B cell (primary cell): Measurements from ENCODE around the gene WDR26. TPM values are rescaled to one million over a fixed set of nuclear protein-coding genes. Genes with fewer than 3 reads are reported as not detected.

Experiments
- ATAC-seq: fragments of 200-7000 bp; cut with Tn5 transposase; one replicate; pipeline ENCODE4 v1.10.0; 2021; ENCODE audit warnings: low read depth, mild to moderate bottlenecking, moderate number of reproducible peaks, moderate library complexity
- CTCF ChIA-PET: fragments of 350-600 bp; sonication (Branson Sonifier 250); formaldehyde crosslinking; loops from one replicate; lab custom pipeline; 2021; ENCODE audit warnings: antibody characterized with exemption, inconsistent platforms; lab: Charles Lee
- POLR2A ChIA-PET: fragments of 350-600 bp; sonication (Branson Sonifier 250); formaldehyde crosslinking; loops from one replicate; lab custom pipeline; 2021; ENCODE audit warnings: antibody characterized with exemption; lab: Charles Lee
- DNase-seq: peaks from one replicate; pipeline ENCODE4 v3.0.0; 2013
- H2AFZ ChIP-seq: 2 replicates; pipeline ENCODE4 v1.6.1; 2012; ENCODE audit warnings: mild to moderate bottlenecking, low read depth, low read length; ENCODE audit not compliant: insufficient read depth, poor library complexity, severe bottlenecking
- H3K27ac ChIP-seq, 2 donors: 1 replicate in 1 of 2; 2 replicates in 1 of 2; pipeline ENCODE4 v1.5.1; 2012 to 2013; ENCODE audit warnings: low read length in 2 of 2, mild to moderate bottlenecking in 2 of 2, moderate library complexity in 1 of 2
- H3K27me3 ChIP-seq, 4 experiments: fragments of 200-600 bp in 1 of 4; sonication (generic) in 1 of 4; replicated peaks in 1 of 4; 1 replicate in 2 of 4; 2 replicates in 2 of 4; pipeline versions ENCODE4 v1.6.1 to v1.7.0; 2013 to 2016; ENCODE audit warnings: low read length in 3 of 4, mild to moderate bottlenecking in 2 of 4, mixed read lengths in 1 of 4, moderate library complexity in 1 of 4; ENCODE audit not compliant: insufficient read depth in 4 of 4, control insufficient read depth in 3 of 4; ENCODE audit errors: control extremely low read depth in 1 of 4
- H3K36me3 ChIP-seq, 2 experiments: replicated peaks in 1 of 2; 1 replicate in 1 of 2; 2 replicates in 1 of 2; pipeline versions ENCODE4 v1.6.1 to v1.7.1; 2013; ENCODE audit warnings: low read length in 1 of 2; ENCODE audit not compliant: insufficient read depth in 2 of 2, control insufficient read depth in 1 of 2; ENCODE audit errors: control extremely low read depth in 1 of 2, extremely low read depth in 1 of 2
- H3K4me1 ChIP-seq, 2 donors: fragments of 200-600 bp in 1 of 2; sonication (generic) in 1 of 2; 1 replicate in 1 of 2; 2 replicates in 1 of 2; pipeline versions ENCODE4 v1.5.1 to v1.6.1; 2013 to 2017; ENCODE audit warnings: low read length in 2 of 2; ENCODE audit not compliant: control insufficient read depth in 2 of 2, insufficient read depth in 2 of 2
- H3K4me2 ChIP-seq: replicated peaks from 2 replicates; pipeline ENCODE3; 2012; ENCODE audit warnings: mild to moderate bottlenecking, low read depth, low read length; ENCODE audit not compliant: poor library complexity, severe bottlenecking
- H3K4me3 ChIP-seq, 5 experiments: fragments of 200-600 bp in 1 of 5; sonication (generic) in 1 of 5; 1 replicate in 3 of 5; 2 replicates in 2 of 5; pipeline versions ENCODE4 v1.5.1 to v1.7.0; 2011 to 2016; ENCODE audit warnings: low read length in 4 of 5, mild to moderate bottlenecking in 4 of 5, low read depth in 2 of 5, control low read depth in 1 of 5, moderate library complexity in 1 of 5; ENCODE audit not compliant: insufficient read depth in 1 of 5; ENCODE audit errors: control extremely low read depth in 1 of 5, extremely low read depth in 1 of 5
- H3K79me2 ChIP-seq: fragments of 200-600 bp; sonication (generic); one replicate; pipeline ENCODE4 v1.6.0; 2016; ENCODE audit warnings: low read length; ENCODE audit not compliant: control insufficient read depth, insufficient read depth
- H3K9ac ChIP-seq: fragments of 200-600 bp; sonication (generic); 2 replicates; pipeline ENCODE4 v1.6.1; 2017; ENCODE audit warnings: mild to moderate bottlenecking, low read length, moderate library complexity
- H3K9me3 ChIP-seq, 3 donors: one replicate each; pipeline versions ENCODE4 v1.6.1 to v1.7.1; 2013; ENCODE audit warnings: low read length in 2 of 3; ENCODE audit not compliant: control insufficient read depth in 2 of 3, insufficient read depth in 1 of 3; ENCODE audit errors: control extremely low read depth in 1 of 3
- H4K20me1 ChIP-seq: 2 replicates; pipeline ENCODE4 v1.6.0; 2012; ENCODE audit warnings: mild to moderate bottlenecking, low read length; ENCODE audit not compliant: insufficient read depth, control insufficient read depth, poor library complexity, severe bottlenecking
- H3K27ac Mint-ChIP-seq: one replicate; pipeline ENCODE4 v1.8.0; 2021; ENCODE audit warnings: mixed read lengths
- H3K27me3 Mint-ChIP-seq: one replicate; pipeline ENCODE4 v1.8.0; 2021; ENCODE audit warnings: mixed read lengths
- H3K4me1 Mint-ChIP-seq: one replicate; pipeline ENCODE4 v1.8.0; 2021; ENCODE audit warnings: mixed read lengths
- H3K4me3 Mint-ChIP-seq: one replicate; pipeline ENCODE4 v1.8.0; 2021; ENCODE audit warnings: mixed read lengths
- H3K9me3 Mint-ChIP-seq: one replicate; pipeline ENCODE4 v1.8.0; 2022; ENCODE audit warnings: mixed read lengths; ENCODE audit not compliant: insufficient read depth
- EZH2 ChIP-seq: IDR thresholded peaks from 2 replicates; pipeline ENCODE4 v1.6.1; 2012; ENCODE audit warnings: borderline replicate concordance, low read depth, mild to moderate bottlenecking, moderate library complexity, low read length; ENCODE audit not compliant: insufficient read depth, poor library complexity, severe bottlenecking
- WGBS: methylation state at CpG from one replicate; pipeline ENCODE4 v1.1.5; 2013; ENCODE audit warnings: missing lambda C conversion rate; ENCODE audit not compliant: insufficient coverage; 5-methylcytosine and 5-hydroxymethylcytosine counted together
- intact Hi-C: fragments of 100-400 bp; cut with micrococcal nuclease; formaldehyde crosslinking; loops from one replicate; pipeline ENCODE4 v1.10.0; 2022
- polyA plus RNA-seq: library from polyadenylated mRNA; depleted of rRNA; stranded (reverse); fragments of >200 nt; gene quantifications from 2 replicates; pipeline ENCODE4 v1.2.3, GENCODE V29; 2012
- total RNA-seq, 2 donors: library from RNA; stranded (reverse); fragments of 120-200 nt in 1 of 2; gene quantifications; 1 replicate in 1 of 2; 2 replicates in 1 of 2; pipeline versions ENCODE4 v1.2.3 to v1.2.4, GENCODE V29; 2013 to 2022
- TF ChIP-seq, protein P1 (sequence below): fragments of 200-600 bp; IDR thresholded peaks from one replicate; pipeline ENCODE4 v1.8.0; 2022; ENCODE audit warnings: antibody characterized with exemption, mild to moderate bottlenecking

WDR26 gene
- total and polyA plus RNA-seq, 2 donors (not counting 1 experiment from before 2014, with no cell fraction given), result 35.7 to 108 TPM

- Mint-ChIP-seq H3K27ac (peak overlapping the region; percentile 72), H3K4me3 (peak overlapping the region; percentile 49), H3K27me3 (no peaks in the 10 kb centered on the region), H3K4me1 (peaks cover 48% of the 10 kb centered on the region), H3K9me3 (no peaks in the 10 kb centered on the region)
- H3K27ac ChIP-seq, result peak overlapping the region; percentile 40 to 72
- CTCF ChIA-PET, result interaction anchor here (0.9 to 2.7 kb wide), 3 partner anchors 26 to 314 kb away, joined by 3 to 17 read pairs (median 3); no protein-coding TSS in a partner anchor
- H3K9ac ChIP-seq, result no peak overlapping the region
- no CpG with 5 or more reads among the region's 2 CpGs for WGBS
- no peak for TF ChIP-seq EZH2
- TF ChIP-seq, protein P1, sequence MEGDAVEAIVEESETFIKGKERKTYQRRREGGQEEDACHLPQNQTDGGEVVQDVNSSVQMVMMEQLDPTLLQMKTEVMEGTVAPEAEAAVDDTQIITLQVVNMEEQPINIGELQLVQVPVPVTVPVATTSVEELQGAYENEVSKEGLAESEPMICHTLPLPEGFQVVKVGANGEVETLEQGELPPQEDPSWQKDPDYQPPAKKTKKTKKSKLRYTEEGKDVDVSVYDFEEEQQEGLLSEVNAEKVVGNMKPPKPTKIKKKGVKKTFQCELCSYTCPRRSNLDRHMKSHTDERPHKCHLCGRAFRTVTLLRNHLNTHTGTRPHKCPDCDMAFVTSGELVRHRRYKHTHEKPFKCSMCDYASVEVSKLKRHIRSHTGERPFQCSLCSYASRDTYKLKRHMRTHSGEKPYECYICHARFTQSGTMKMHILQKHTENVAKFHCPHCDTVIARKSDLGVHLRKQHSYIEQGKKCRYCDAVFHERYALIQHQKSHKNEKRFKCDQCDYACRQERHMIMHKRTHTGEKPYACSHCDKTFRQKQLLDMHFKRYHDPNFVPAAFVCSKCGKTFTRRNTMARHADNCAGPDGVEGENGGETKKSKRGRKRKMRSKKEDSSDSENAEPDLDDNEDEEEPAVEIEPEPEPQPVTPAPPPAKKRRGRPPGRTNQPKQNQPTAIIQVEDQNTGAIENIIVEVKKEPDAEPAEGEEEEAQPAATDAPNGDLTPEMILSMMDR, result no peak
- peaks cover 76% of the 10 kb centered on the region for H3K79me2 ChIP-seq
- ATAC-seq (no peak), DNase-seq (peak; percentile 50)
- no peaks in the 10 kb centered on the region for H3K9me3 ChIP-seq
- H4K20me1 ChIP-seq, result peaks cover 52% of the 10 kb centered on the region
- H3K27me3 ChIP-seq, result no peaks in the 10 kb centered on the region
- no peak overlapping the region for H2AFZ ChIP-seq
- H3K4me1 ChIP-seq, result peaks cover 29 to 38% of the 10 kb centered on the region in 2 donors
- peaks cover 6 to 9% of the 10 kb centered on the region in 2 experiments for H3K36me3 ChIP-seq
- intact Hi-C loops, result loop anchor here (10.0 kb wide), 1 partner anchor 436 kb away; no protein-coding TSS in a partner anchor
- H3K4me3 ChIP-seq, result peak overlapping the region in 1 of 5 experiments; percentile 34
- H3K4me2 ChIP-seq, result peak overlapping the region; percentile 58
- POLR2A ChIA-PET, result no interaction called here
Observed at GRCh38 chr1:224430511-224431113, 4.0 kb downstream of the WDR26 start.
